ENCODE data around the gene TMEM182. TPM values are rescaled to one million over a fixed set of nuclear protein-coding genes. Genes with fewer than 3 reads are reported as not detected.

Gene TMEM182
- total and polyA plus RNA-seq, 2 of the 4 experiments (the other 2 are of a cell fraction) = 1.3 to 1.4 TPM

- no peaks in the 10 kb centered on the region for H3K9me3 ChIP-seq (ENCODE audit: control insufficient read depth, insufficient read depth, low read length)
- no peaks in the 10 kb centered on the region; the same call in 1 of the 2 replicates for H3K4me1 ChIP-seq (ENCODE audit: control insufficient read depth, insufficient read depth, low read length)
- 0% methylated on average over 2 of the region's 6 CpGs; no CpG with 5 or more reads in 1 of the 2 experiments for WGBS, 2 experiments (ENCODE audit: extremely low coverage in 2 of 2, insufficient read length in 1 of 2)
- DNase-seq (no peak), ATAC-seq (ENCODE audit: low read depth) (peak; percentile 24)
- no peaks in the 10 kb centered on the region for H4K20me1 ChIP-seq (ENCODE audit: insufficient read depth, low read length)
- H3K14ac ChIP-seq (replicated peaks; ENCODE audit: low read depth, low read length) = 0 out of 2 replicates have a peak overlapping the region, but pooled peaks have one; percentile 59
- H2BK120ac ChIP-seq (ENCODE audit: low read depth, low read length) = no peak overlapping the region
- no peak overlapping the region for H2BK15ac ChIP-seq (ENCODE audit: low read depth, low read length)
- no peak overlapping the region for H3K18ac ChIP-seq (ENCODE audit: low read depth, low read length)
- intact Hi-C loops (cut with micrococcal nuclease) = no loop called here
- CTCF ChIA-PET = interaction anchor here (1.5 kb wide), 1 partner anchor 17 kb away, joined by 9 read pairs; no protein-coding TSS in a partner anchor
- H3K27me3 ChIP-seq (ENCODE audit: control insufficient read depth, insufficient read depth, low read length) = no peaks in the 10 kb centered on the region
- peak overlapping the region; percentile 95 for H3K4me2 ChIP-seq (ENCODE audit: low read depth, low read length)
- no peaks in the 10 kb centered on the region for H3K9me1 ChIP-seq (ENCODE audit: insufficient read depth, low read length)
- no peak overlapping the region for H2AK5ac ChIP-seq (ENCODE audit: low read depth, low read length)
- H3K23ac ChIP-seq (ENCODE audit: low read depth, low read length) = no peak overlapping the region
- TF ChIP-seq POLR2A (IDR thresholded peaks at IDR 0.05; ENCODE audit: low read depth, low read length) = no peak
- no peak for TF ChIP-seq MAFK (IDR thresholded peaks at IDR 0.05; ENCODE audit: low read depth, low read length)
- no peak for TF ChIP-seq RAD21 (IDR thresholded peaks at IDR 0.05; ENCODE audit: low read length)
- no peak for TF ChIP-seq RCOR1 (IDR thresholded peaks at IDR 0.05; ENCODE audit: insufficient replicate concordance, low read length)
- no peak for TF ChIP-seq SMC3 (IDR thresholded peaks at IDR 0.05; ENCODE audit: low read depth, low read length)
- no peak for TF ChIP-seq CTCF (conservative IDR thresholded peaks at IDR 0.05; ENCODE audit: low read depth, low read length)
- POLR2A ChIA-PET (ENCODE audit: unreplicated experiment) = no interaction called here
- peak overlapping the region; percentile 9; the same call in 1 of the 2 replicates for H4K5ac ChIP-seq (ENCODE audit: low read depth, low read length)
- H3K27ac ChIP-seq (ENCODE audit: insufficient read depth, low read length) = no peak overlapping the region
- H2BK5ac ChIP-seq (ENCODE audit: low read depth, low read length, poor library complexity, severe bottlenecking) = no peak overlapping the region
- H3K4ac ChIP-seq (ENCODE audit: low read depth, low read length) = peak overlapping the region; percentile 55; the same call in 1 of the 2 replicates
- peak overlapping the region; percentile 81 for H3K9ac ChIP-seq (ENCODE audit: low read depth, low read length)
- H3K4me3 ChIP-seq (ENCODE audit: insufficient read depth, low read depth, low read length) = peak overlapping the region; percentile 81
- BruUV-seq (replicated peaks) = no TSS peak
- no peak overlapping the region for H2BK20ac ChIP-seq (ENCODE audit: low read depth, low read length)
- no peak overlapping the region for H3K56ac ChIP-seq (ENCODE audit: extremely low read depth, insufficient read depth, low read length)
- peaks cover 2% of the 10 kb centered on the region for H3K36me3 ChIP-seq (ENCODE audit: control insufficient read depth, insufficient read depth, low read length)
- peaks cover 10 to 17% of the 10 kb centered on the region in 2 experiments; a peak in 2 of 4 replicates for H3K79me1 ChIP-seq (ENCODE audit: low read depth in 1 of 2, low read length in 2 of 2)
- H2AK9ac ChIP-seq (replicated peaks; ENCODE audit: low read depth, low read length, poor library complexity) = peak overlapping the region; percentile 35
- no peak overlapping the region; the same call in 1 of the 2 replicates for H4K91ac ChIP-seq (ENCODE audit: insufficient read depth, low read depth, low read length)
- peak overlapping the region; percentile 85 to 94; a peak in 3 of 4 replicates for H4K8ac ChIP-seq (ENCODE audit: low read depth in 2 of 2, low read length in 2 of 2)
- in situ Hi-C loops (cut with MboI; ENCODE audit: low sequenced_read_pairs) = no loop called here
- peak overlapping the region; percentile 100 for H2AFZ ChIP-seq (replicated peaks; ENCODE audit: low read length, poor library complexity)
- dilution Hi-C loops (cut with HindIII; ENCODE audit: low sequenced_read_pairs, unreplicated experiment) = no loop called here
Measured at GRCh38 chr2:102736110-102736409, 25.8 kb upstream of the TMEM182 start.

All from IMR-90 (cell line).